ENCODE results near the gene TSPAN2. TPM values are rescaled to one million over a fixed set of nuclear protein-coding genes. Genes with fewer than 3 reads are reported as not detected.

Gene TSPAN2
- total RNA-seq, 1 donor from 2014 or later = 0.21 TPM

GRCh38 chr1:115077286-115077983 is 11.9 kb downstream of the TSPAN2 start:
- H3K27me3 Mint-ChIP-seq = peaks cover 22% of the 10 kb centered on the region
- H3K36me3 Mint-ChIP-seq (ENCODE audit: low read depth) = no peaks in the 10 kb centered on the region
- H3K4me1 Mint-ChIP-seq = no peaks in the 10 kb centered on the region
- no peak for DNase-seq
- no peak overlapping the region for H3K4me3 Mint-ChIP-seq
- no peaks in the 10 kb centered on the region for H3K9me3 Mint-ChIP-seq
- intact Hi-C loops (cut with micrococcal nuclease) = no loop called here
- H3K27ac Mint-ChIP-seq = no peak overlapping the region

GRCh38 chr1:115076384-115076915 is 12.9 kb downstream of the TSPAN2 start:
- Mint-ChIP-seq H3K4me3 (no peak overlapping the region), H3K9me3 (no peaks in the 10 kb centered on the region), H3K4me1 (peaks cover 6% of the 10 kb centered on the region), H3K36me3 (ENCODE audit: low read depth) (no peaks in the 10 kb centered on the region), H3K27ac (no peak overlapping the region), H3K27me3 (peaks cover 21% of the 10 kb centered on the region)
- no peak for DNase-seq
- intact Hi-C loops (cut with micrococcal nuclease) = no loop called here

- H3K4me3 Mint-ChIP-seq = no peak overlapping the region
- intact Hi-C loops (cut with micrococcal nuclease) = no loop called here
Observed at GRCh38 chr1:115074839-115075534, 14.3 kb downstream of the TSPAN2 start.

GRCh38 chr1:115073298-115074087 is 15.8 kb downstream of the TSPAN2 start:
- H3K4me1 Mint-ChIP-seq = peaks cover 10% of the 10 kb centered on the region
- intact Hi-C loops (cut with micrococcal nuclease) = no loop called here
- no peak for DNase-seq
- no peaks in the 10 kb centered on the region for H3K36me3 Mint-ChIP-seq (ENCODE audit: low read depth)
- no peaks in the 10 kb centered on the region for H3K9me3 Mint-ChIP-seq
- H3K4me3 Mint-ChIP-seq = no peak overlapping the region
- H3K27me3 Mint-ChIP-seq = peaks cover 19% of the 10 kb centered on the region
- no peak overlapping the region for H3K27ac Mint-ChIP-seq

More at GRCh38 chr1:115074839-115075534, 14.3 kb downstream of the TSPAN2 start:
- Mint-ChIP-seq H3K27me3 (peaks cover 20% of the 10 kb centered on the region), H3K4me1 (peaks cover 10% of the 10 kb centered on the region), H3K36me3 (ENCODE audit: low read depth) (no peaks in the 10 kb centered on the region), H3K9me3 (no peaks in the 10 kb centered on the region), H3K27ac (no peak overlapping the region)
- no peak for DNase-seq

- peaks cover 15% of the 10 kb centered on the region for H3K27me3 Mint-ChIP-seq
- no peaks in the 10 kb centered on the region for H3K9me3 Mint-ChIP-seq
- peaks cover 10% of the 10 kb centered on the region for H3K4me1 Mint-ChIP-seq
- intact Hi-C loops (cut with micrococcal nuclease) = no loop called here
- no peak for DNase-seq
- no peaks in the 10 kb centered on the region for H3K36me3 Mint-ChIP-seq (ENCODE audit: low read depth)
- H3K4me3 Mint-ChIP-seq = no peak overlapping the region
- peak overlapping the region; percentile 3 for H3K27ac Mint-ChIP-seq
Observed at GRCh38 chr1:115071012-115071664, 18.2 kb downstream of the TSPAN2 start.

- DNase-seq = no peak
- no peaks in the 10 kb centered on the region for H3K36me3 Mint-ChIP-seq (ENCODE audit: low read depth)
- intact Hi-C loops (cut with micrococcal nuclease) = no loop called here
- H3K4me1 Mint-ChIP-seq = peaks cover 10% of the 10 kb centered on the region
- H3K9me3 Mint-ChIP-seq = no peaks in the 10 kb centered on the region
- H3K4me3 Mint-ChIP-seq = no peak overlapping the region
- no peak overlapping the region for H3K27ac Mint-ChIP-seq
- H3K27me3 Mint-ChIP-seq = peaks cover 4% of the 10 kb centered on the region
Observed at GRCh38 chr1:115069659-115070308, 19.5 kb downstream of the TSPAN2 start.

- no peaks in the 10 kb centered on the region for H3K9me3 Mint-ChIP-seq
- no peak for DNase-seq
- intact Hi-C loops (cut with micrococcal nuclease) = no loop called here
- no peaks in the 10 kb centered on the region for H3K36me3 Mint-ChIP-seq (ENCODE audit: low read depth)
- no peak overlapping the region for H3K4me3 Mint-ChIP-seq
- peaks cover 14% of the 10 kb centered on the region for H3K4me1 Mint-ChIP-seq
- no peak overlapping the region for H3K27ac Mint-ChIP-seq
- H3K27me3 Mint-ChIP-seq = no peaks in the 10 kb centered on the region
Observed at GRCh38 chr1:115068826-115069585, 20.3 kb downstream of the TSPAN2 start.

- no peak overlapping the region for H3K27ac Mint-ChIP-seq
- H3K4me1 Mint-ChIP-seq = peaks cover 26% of the 10 kb centered on the region
- no peaks in the 10 kb centered on the region for H3K27me3 Mint-ChIP-seq
- peaks cover 5% of the 10 kb centered on the region for H3K9me3 Mint-ChIP-seq
- H3K4me3 Mint-ChIP-seq = no peak overlapping the region
- intact Hi-C loops (cut with micrococcal nuclease) = no loop called here
- H3K36me3 Mint-ChIP-seq (ENCODE audit: low read depth) = peaks cover 3% of the 10 kb centered on the region
- DNase-seq = no peak
Observed at GRCh38 chr1:115067161-115067859, 22.0 kb downstream of the TSPAN2 start.

- H3K4me1 Mint-ChIP-seq = peaks cover 25% of the 10 kb centered on the region
- H3K4me3 Mint-ChIP-seq = no peak overlapping the region
- H3K36me3 Mint-ChIP-seq (ENCODE audit: low read depth) = peaks cover 3% of the 10 kb centered on the region
- intact Hi-C loops (cut with micrococcal nuclease) = no loop called here
- no peak overlapping the region for H3K27ac Mint-ChIP-seq
- H3K27me3 Mint-ChIP-seq = no peaks in the 10 kb centered on the region
- H3K9me3 Mint-ChIP-seq = peaks cover 5% of the 10 kb centered on the region
- no peak for DNase-seq
Observed at GRCh38 chr1:115065021-115065420, 24.3 kb downstream of the TSPAN2 start.

- Mint-ChIP-seq H3K4me1 (peaks cover 25% of the 10 kb centered on the region), H3K4me3 (no peak overlapping the region), H3K27ac (no peak overlapping the region), H3K27me3 (no peaks in the 10 kb centered on the region), H3K9me3 (peaks cover 5% of the 10 kb centered on the region), H3K36me3 (ENCODE audit: low read depth) (peaks cover 3% of the 10 kb centered on the region)
- intact Hi-C loops (cut with micrococcal nuclease) = no loop called here
- DNase-seq = no peak
Observed at GRCh38 chr1:115064461-115064860, 24.8 kb downstream of the TSPAN2 start.

- DNase-seq = peak; percentile 66
Observed at GRCh38 chr1:115063228-115063901, 25.9 kb downstream of the TSPAN2 start.

More at GRCh38 chr1:115063228-115063901, 25.9 kb downstream of the TSPAN2 start:
- Mint-ChIP-seq H3K4me1 (peaks cover 25% of the 10 kb centered on the region), H3K27ac (peak overlapping the region; percentile 88), H3K27me3 (no peaks in the 10 kb centered on the region), H3K36me3 (ENCODE audit: low read depth) (peaks cover 3% of the 10 kb centered on the region), H3K4me3 (peak overlapping the region; percentile 59), H3K9me3 (peaks cover 5% of the 10 kb centered on the region)
- intact Hi-C loops (cut with micrococcal nuclease) = no loop called here

Data from activated CD4-positive, alpha-beta T cell treated with anti-CD3 and anti-CD28 coated beads, Interleukin-2, amount 10 ng/mL, durations not matched to agents 24 days and 14 days (primary cell).